K562 (cell line): Measurements from ENCODE around the gene AFG1L. TPM values are rescaled to one million over a fixed set of nuclear protein-coding genes. Genes with fewer than 3 reads are reported as not detected.

ENCODE experiments used
- ATF6 ChIP-seq: sonication (generic); formaldehyde crosslinking; IDR thresholded peaks from 2 replicates; pipeline ENCODE4 v1.4.0; 2020; ENCODE audit warnings: mild to moderate bottlenecking, missing genetic modification reagents
- BACH1 ChIP-seq: fragments of 200-800 bp; sonication (Bioruptor generic); IDR thresholded peaks from 2 replicates; pipeline ENCODE4 v1.6.1; 2016; ENCODE audit warnings: missing genetic modification characterization, missing compliant biosample characterization
- CCAR2 ChIP-seq: fragments of 200-400 bp; formaldehyde crosslinking; IDR thresholded peaks from 2 replicates; pipeline ENCODE4 v1.6.1; 2017; ENCODE audit warnings: mild to moderate bottlenecking, low read depth, low read length
- GMEB1 ChIP-seq: fragments of 250-450 bp; sonication (Bioruptor Pico); IDR thresholded peaks from 2 replicates; pipeline ENCODE4 v1.4.0; 2020; ENCODE audit warnings: mild to moderate bottlenecking
- HES1 ChIP-seq: fragments of 450-650 bp; IDR thresholded peaks from 2 replicates; pipeline ENCODE4 v1.6.1; 2016; ENCODE audit warnings: low read depth, mild to moderate bottlenecking, moderate library complexity
- HOXB6 ChIP-seq: fragments of 250-450 bp; sonication (Bioruptor Pico); IDR thresholded peaks from 2 replicates; pipeline ENCODE4 v1.5.1; 2022; ENCODE audit warnings: mild to moderate bottlenecking, borderline replicate concordance
- ID3 ChIP-seq, 2 experiments: fragments of 250-450 bp in 1 of 2; fragments of 450-650 bp in 1 of 2; sonication (Bioruptor Pico) in 1 of 2; IDR thresholded peaks; 2 replicates each; pipeline versions ENCODE4 v1.6.1 to v1.8.0; 2016 to 2021; ENCODE audit warnings: mild to moderate bottlenecking in 2 of 2, moderate library complexity in 2 of 2, missing compliant biosample characterization in 1 of 2, missing genetic modification characterization in 1 of 2
- MAFG ChIP-seq: fragments of 450-650 bp; conservative IDR thresholded peaks from 2 replicates; pipeline ENCODE4 v1.6.1; 2016; ENCODE audit warnings: missing genetic modification characterization, missing compliant biosample characterization
- MYBL2 ChIP-seq, 2 experiments: fragments of 450-650 bp in 1 of 2; sonication (generic) in 1 of 2; formaldehyde crosslinking in 1 of 2; IDR thresholded peaks; 2 replicates each; pipeline versions ENCODE4 v1.6.1 to v1.8.1; 2017 to 2022; ENCODE audit warnings: borderline replicate concordance in 1 of 2, inconsistent platforms in 1 of 2, low read depth in 1 of 2, mild to moderate bottlenecking in 1 of 2, missing genetic modification reagents in 1 of 2, moderate library complexity in 1 of 2
- NONO ChIP-seq, 2 experiments: fragments of 200-400 bp in 1 of 2; fragments of 450-650 bp in 1 of 2; formaldehyde crosslinking in 1 of 2; IDR thresholded peaks; 2 replicates each; pipeline ENCODE4 v1.6.1; 2017; ENCODE audit warnings: low read depth in 2 of 2, mild to moderate bottlenecking in 2 of 2, moderate library complexity in 2 of 2, low read length in 1 of 2
- NR2C1 ChIP-seq, 2 experiments: fragments of 450-650 bp; IDR thresholded peaks; 2 replicates each; pipeline ENCODE4 v1.6.1; 2017; ENCODE audit warnings: mild to moderate bottlenecking in 2 of 2, antibody characterized with exemption in 1 of 2, inconsistent platforms in 1 of 2, missing compliant biosample characterization in 1 of 2, missing genetic modification characterization in 1 of 2
- PHF21A ChIP-seq: fragments of 450-650 bp; IDR thresholded peaks from 2 replicates; pipeline ENCODE4 v1.6.1; 2017; ENCODE audit warnings: low read depth, borderline replicate concordance
- PTBP1 ChIP-seq: fragments of 200-400 bp; formaldehyde crosslinking; IDR thresholded peaks from 2 replicates; pipeline ENCODE4 v1.6.1; 2017; ENCODE audit warnings: low read depth, low read length
- PTTG1 ChIP-seq: fragments of 450-650 bp; IDR thresholded peaks from 2 replicates; pipeline ENCODE4 v1.6.1; 2016; ENCODE audit warnings: low read depth, mild to moderate bottlenecking, missing genetic modification characterization, missing compliant biosample characterization
- TRIM28 ChIP-seq: fragments of 450-650 bp; IDR thresholded peaks from 2 replicates; pipeline ENCODE4 v1.6.1; 2017
- U2AF1 ChIP-seq: fragments of 200-400 bp; formaldehyde crosslinking; optimal IDR thresholded peaks from 2 replicates; pipeline ENCODE3; 2017; ENCODE audit warnings: mild to moderate bottlenecking, low read depth, low read length, moderate library complexity
- XRCC3 ChIP-seq: fragments of 450-650 bp; IDR thresholded peaks from 2 replicates; pipeline ENCODE4 v1.6.1; 2017; ENCODE audit warnings: mild to moderate bottlenecking, moderate library complexity
- ZBTB17 ChIP-seq: fragments of 450-650 bp; formaldehyde crosslinking; IDR thresholded peaks from 2 replicates; pipeline ENCODE4 v1.4.0; 2020; ENCODE audit warnings: mild to moderate bottlenecking
- ZFPM2 ChIP-seq: fragments of 250-450 bp; sonication (Bioruptor Pico); IDR thresholded peaks from 2 replicates; pipeline ENCODE4 v1.5.1; 2022; ENCODE audit warnings: mild to moderate bottlenecking
- ZFX ChIP-seq: sonication (generic); formaldehyde crosslinking; IDR thresholded peaks from 2 replicates; pipeline ENCODE4 v1.8.0; 2022; ENCODE audit warnings: mild to moderate bottlenecking, missing genetic modification reagents, moderate library complexity
- ZNF316 ChIP-seq: fragments of 450-650 bp; IDR thresholded peaks from 2 replicates; pipeline ENCODE4 v1.6.1; 2016
- ZNF431 ChIP-seq: sonication (generic); formaldehyde crosslinking; IDR thresholded peaks from 2 replicates; pipeline ENCODE4 v1.8.0; 2022; ENCODE audit warnings: mild to moderate bottlenecking, missing genetic modification reagents
- ZNF586 ChIP-seq: fragments of 450-650 bp; formaldehyde crosslinking; conservative IDR thresholded peaks from 2 replicates; pipeline ENCODE4 v1.4.0; 2020; ENCODE audit warnings: mild to moderate bottlenecking, moderate library complexity
- ZNF695 ChIP-seq: fragments of 450-650 bp; formaldehyde crosslinking; IDR thresholded peaks from 2 replicates; pipeline ENCODE4 v1.4.0; 2020; ENCODE audit warnings: mild to moderate bottlenecking, moderate library complexity
- polyA plus RNA-seq, 8 experiments: library from polyadenylated mRNA; depleted of rRNA in 4 of 8; stranded (reverse) in 5 of 8; unstranded in 3 of 8; fragments of >200 nt; fragmentation: Nextera tagmentation in 2 of 8; fragmentation: Illumina TruSeq in 1 of 8; extraction: Ambion mirVana in 2 of 8; extraction: Trizol in 1 of 8; gene quantifications; 2 replicates each; pipeline versions ENCODE4 v1.2.1 to v1.2.3, GENCODE V29; 2011 to 2014; ENCODE audit warnings: inconsistent platforms in 1 of 8, missing spikeins in 1 of 8
- total RNA-seq, 7 experiments: library from RNA; depleted of rRNA in 6 of 7; stranded (reverse); fragments of >200 nt in 6 of 7; fragmentation: Illumina TruSeq in 2 of 7; extraction: Trizol in 2 of 7; gene quantifications; 2 replicates each; pipeline versions ENCODE4 v1.2.1 to v1.2.3, GENCODE V29; 2011 to 2021; ENCODE audit warnings: low replicate concordance in 1 of 7

Gene AFG1L
- total and polyA plus RNA-seq, 9 of the 15 experiments (the other 6 are each of a cell fraction or from before 2014, with no cell fraction given): 2.2 to 15.5 (median 5.8) TPM

- peak; percentile 93 for TF ChIP-seq GMEB1 (CRISPR knock-in tag)
- no peak for TF ChIP-seq ZNF316
- no peak for TF ChIP-seq U2AF1
- no peak for TF ChIP-seq CCAR2
- peak; percentile 41 to 83; a peak in 3 of 4 replicates for TF ChIP-seq NONO (IDR thresholded peaks at IDR 0.05; ENCODE audit: low read depth in 2 of 2, low read length in 1 of 2)
- no peak for TF ChIP-seq ZNF431 (CRISPR knock-in tag)
- no peak for TF ChIP-seq ZNF695
- TF ChIP-seq MAFG (tag): no peak
- TF ChIP-seq MYBL2 (IDR thresholded peaks at IDR 0.05; ENCODE audit: low read depth): no peak
- TF ChIP-seq MYBL2 (CRISPR knock-in tag; IDR thresholded peaks at IDR 0.05; ENCODE audit: borderline replicate concordance): no peak
- no peak for TF ChIP-seq HOXB6 (CRISPR knock-in tag)
- TF ChIP-seq TRIM28: peak; percentile 26; the same call in 1 of the 2 replicates
- TF ChIP-seq PTTG1 (tag): no peak
- no peak for TF ChIP-seq XRCC3
- peak; percentile 59; the same call in 1 of the 2 replicates for TF ChIP-seq NR2C1 (IDR thresholded peaks at IDR 0.05)
- peak; percentile 78 for TF ChIP-seq NR2C1 (tag; IDR thresholded peaks at IDR 0.05)
- TF ChIP-seq ZFPM2 (CRISPR knock-in tag): no peak
- TF ChIP-seq HES1: no peak
- no peak for TF ChIP-seq BACH1 (tag)
- no peak for TF ChIP-seq PHF21A
- no peak for TF ChIP-seq ATF6 (CRISPR knock-in tag)
- 0 out of 2 replicates have a peak, but pooled peaks have one; percentile 27 for TF ChIP-seq ZBTB17 (CRISPR knock-in tag)
- no peak for TF ChIP-seq ID3 (CRISPR knock-in tag; IDR thresholded peaks at IDR 0.05)
- TF ChIP-seq ID3 (tag; IDR thresholded peaks at IDR 0.05): no peak
- TF ChIP-seq ZFX (CRISPR knock-in tag): peak; percentile 91
- TF ChIP-seq ZNF586: no peak
- no peak for TF ChIP-seq PTBP1
Observed at GRCh38 chr6:108260809-108261569, 33.9 kb upstream of the AFG1L start, which contains the start of gene SNX3 (continued).
